ENCODE results near the gene IQCH.

Gene IQCH

DNA sequence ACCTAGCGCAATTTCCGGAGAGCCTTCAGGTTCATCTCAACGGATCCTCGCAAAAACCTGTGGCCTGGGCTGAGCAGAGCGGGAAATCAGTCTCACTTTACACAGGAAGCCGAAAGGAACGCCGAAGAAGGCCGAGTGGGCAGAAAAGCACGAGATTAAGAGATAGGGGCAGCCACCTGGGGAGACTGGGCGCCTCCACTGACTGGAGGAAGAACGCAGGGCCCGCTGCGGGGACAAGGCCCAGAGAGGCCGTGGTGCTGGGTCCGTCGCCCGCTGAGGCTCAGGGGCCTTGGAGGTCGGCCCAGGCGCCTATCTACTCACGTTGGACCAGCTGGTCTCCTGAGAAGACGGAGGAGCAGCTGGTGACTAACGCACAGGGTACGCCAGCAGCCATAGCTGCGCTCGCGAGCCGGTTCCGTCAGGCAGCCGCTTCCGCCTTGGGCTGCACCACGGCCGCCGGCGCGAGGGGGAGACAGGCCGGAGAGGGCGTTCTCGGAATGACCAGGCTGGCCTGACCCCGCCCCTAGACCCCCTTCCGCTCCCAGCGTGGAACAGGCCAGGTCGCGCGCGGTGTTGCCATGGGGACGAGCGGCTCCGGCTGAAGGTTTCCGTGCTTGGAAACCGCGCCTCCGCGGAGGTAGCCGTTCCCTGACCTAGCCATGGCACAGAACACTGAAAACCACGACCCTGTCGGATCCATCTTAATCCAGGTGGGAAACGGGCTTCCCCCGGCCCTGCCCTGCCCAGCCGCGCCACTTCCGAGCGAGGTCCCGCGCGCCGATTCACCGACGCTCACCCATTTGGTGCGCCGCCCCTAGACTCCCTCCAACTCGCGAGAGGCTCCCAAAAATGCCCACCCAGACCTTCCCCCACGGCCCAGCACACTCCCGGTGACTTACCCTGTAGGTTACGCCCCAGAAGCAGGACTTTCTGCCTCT lies at the start of gene IQCH, which contains the start of gene AAGAB:
TSS of gene IQCH (plus strand) at position 549 of the 938 bp plus-strand sequence. CDS start at position 660, 111 bp downstream.
TSS of gene AAGAB (minus strand) at position 424 of the 938 bp plus-strand sequence. CDS start at position 394, 30 bp downstream.
- Histone ChIP-seq H3K36me3 (ENCODE audit: insufficient read depth, low read length) (no peaks in the 10 kb centered on the region), H2AFZ (ENCODE audit: low read length, unreplicated experiment) (peak within 1 kb of the TSS; percentile 86), H3K27me3 (ENCODE audit: insufficient read depth, low read length) (no peaks in the 10 kb centered on the region), H3K79me2 (ENCODE audit: control insufficient read depth, insufficient read depth, low read length, unreplicated experiment) (peaks cover 41% of the 10 kb centered on the region), H3K27ac (ENCODE audit: low read depth, low read length) (peak within 1 kb of the TSS; percentile 92), H3K4me3 (ENCODE audit: low read depth, low read length) (peak within 1 kb of the TSS; percentile 98), H3K4me1 (ENCODE audit: control insufficient read depth, insufficient read depth, low read length, unreplicated experiment) (peaks cover 11% of the 10 kb centered on the region)

GRCh38 chr15:67207555-67208207 lies 46.9 kb upstream of the IQCH start:
- H3K36me3 ChIP-seq (ENCODE audit: insufficient read depth, low read length): peaks cover 18% of the 10 kb centered on the region
- H2AFZ ChIP-seq (ENCODE audit: low read length, unreplicated experiment): no peak overlapping the region
- H3K27ac ChIP-seq (ENCODE audit: low read depth, low read length): no peak overlapping the region
- no peaks in the 10 kb centered on the region for H3K79me2 ChIP-seq (ENCODE audit: control insufficient read depth, insufficient read depth, low read length, unreplicated experiment)
- no peaks in the 10 kb centered on the region for H3K27me3 ChIP-seq (ENCODE audit: insufficient read depth, low read length)
- no peak overlapping the region for H3K4me3 ChIP-seq (ENCODE audit: low read depth, low read length)
- H3K4me1 ChIP-seq (ENCODE audit: control insufficient read depth, insufficient read depth, low read length, unreplicated experiment): no peaks in the 10 kb centered on the region

- Histone ChIP-seq H3K4me3 (ENCODE audit: low read depth, low read length) (no peak overlapping the region), H3K27ac (ENCODE audit: low read depth, low read length) (no peak overlapping the region), H3K79me2 (ENCODE audit: control insufficient read depth, insufficient read depth, low read length, unreplicated experiment) (no peaks in the 10 kb centered on the region), H3K4me1 (ENCODE audit: control insufficient read depth, insufficient read depth, low read length, unreplicated experiment) (no peaks in the 10 kb centered on the region), H2AFZ (ENCODE audit: low read length, unreplicated experiment) (no peak overlapping the region), H3K27me3 (ENCODE audit: insufficient read depth, low read length) (no peaks in the 10 kb centered on the region), H3K36me3 (ENCODE audit: insufficient read depth, low read length) (peaks cover 18% of the 10 kb centered on the region)
Measured at GRCh38 chr15:67208396-67208795, 46.2 kb upstream of the IQCH start.

- Histone ChIP-seq H3K27me3 (ENCODE audit: insufficient read depth, low read length) (no peaks in the 10 kb centered on the region), H3K4me1 (ENCODE audit: control insufficient read depth, insufficient read depth, low read length, unreplicated experiment) (no peaks in the 10 kb centered on the region), H3K27ac (ENCODE audit: low read depth, low read length) (no peak overlapping the region), H3K4me3 (ENCODE audit: low read depth, low read length) (no peak overlapping the region), H3K36me3 (ENCODE audit: insufficient read depth, low read length) (peaks cover 12% of the 10 kb centered on the region), H3K79me2 (ENCODE audit: control insufficient read depth, insufficient read depth, low read length, unreplicated experiment) (no peaks in the 10 kb centered on the region), H2AFZ (ENCODE audit: low read length, unreplicated experiment) (no peak overlapping the region)
Measured at GRCh38 chr15:67210555-67211168, 43.9 kb upstream of the IQCH start.

GRCh38 chr15:67212684-67213367 lies 41.8 kb upstream of the IQCH start:
- H3K4me1 ChIP-seq (ENCODE audit: control insufficient read depth, insufficient read depth, low read length, unreplicated experiment): no peaks in the 10 kb centered on the region
- peaks cover 11% of the 10 kb centered on the region for H3K36me3 ChIP-seq (ENCODE audit: insufficient read depth, low read length)
- H3K27ac ChIP-seq (ENCODE audit: low read depth, low read length): no peak overlapping the region

DNA sequence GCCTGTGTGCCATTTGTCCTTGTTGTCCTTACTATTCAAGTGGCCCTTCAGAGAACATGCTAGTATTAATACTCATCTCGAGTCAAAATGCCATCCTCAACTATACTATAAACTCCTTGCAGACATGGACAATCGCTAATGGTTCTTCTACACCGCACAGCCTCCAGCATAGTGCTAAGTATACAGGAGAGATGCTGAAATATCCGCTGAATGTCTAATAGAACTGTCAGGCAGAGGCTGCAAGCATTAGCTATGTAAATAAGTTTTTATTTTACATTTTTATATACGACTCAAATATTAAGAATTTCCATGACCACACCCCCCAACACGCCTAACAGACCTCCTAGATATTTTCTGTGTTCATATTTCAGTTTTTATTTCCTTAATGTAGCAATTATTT lies 39.5 kb upstream of the IQCH start:
- Histone ChIP-seq H3K27ac (ENCODE audit: low read depth, low read length) (no peak overlapping the region), H3K79me2 (ENCODE audit: control insufficient read depth, insufficient read depth, low read length, unreplicated experiment) (no peaks in the 10 kb centered on the region), H3K27me3 (ENCODE audit: insufficient read depth, low read length) (no peaks in the 10 kb centered on the region), H3K36me3 (ENCODE audit: insufficient read depth, low read length) (no peaks in the 10 kb centered on the region; the same call in 1 of the 2 replicates), H3K4me1 (ENCODE audit: control insufficient read depth, insufficient read depth, low read length, unreplicated experiment) (no peaks in the 10 kb centered on the region), H2AFZ (ENCODE audit: low read length, unreplicated experiment) (no peak overlapping the region), H3K4me3 (ENCODE audit: low read depth, low read length) (no peak overlapping the region)

More at GRCh38 chr15:67212684-67213367, 41.8 kb upstream of the IQCH start:
- Histone ChIP-seq H3K79me2 (ENCODE audit: control insufficient read depth, insufficient read depth, low read length, unreplicated experiment) (no peaks in the 10 kb centered on the region), H2AFZ (ENCODE audit: low read length, unreplicated experiment) (no peak overlapping the region), H3K4me3 (ENCODE audit: low read depth, low read length) (no peak overlapping the region), H3K27me3 (ENCODE audit: insufficient read depth, low read length) (no peaks in the 10 kb centered on the region)

DNA sequence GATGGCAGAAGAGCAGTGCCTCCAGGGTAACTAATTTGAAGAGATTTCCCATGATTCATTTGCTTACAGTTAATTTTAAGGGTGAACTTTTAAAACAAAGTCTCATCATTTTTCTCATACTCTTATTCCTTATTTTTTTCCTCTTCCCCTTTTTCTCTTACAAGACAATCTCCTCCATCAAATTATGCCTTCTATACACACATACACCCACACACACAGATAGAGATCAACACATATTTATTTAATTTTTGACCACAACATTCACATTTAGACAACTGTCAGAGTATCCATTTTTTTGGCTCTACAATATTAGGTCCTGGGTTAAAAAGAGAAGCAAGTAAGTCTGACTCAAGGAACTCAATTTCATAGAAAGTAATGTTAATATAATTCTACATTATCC lies 37.7 kb upstream of the IQCH start:
- Histone ChIP-seq H2AFZ (ENCODE audit: low read length, unreplicated experiment) (no peak overlapping the region), H3K4me3 (ENCODE audit: low read depth, low read length) (no peak overlapping the region), H3K27me3 (ENCODE audit: insufficient read depth, low read length) (no peaks in the 10 kb centered on the region), H3K36me3 (ENCODE audit: insufficient read depth, low read length) (no peaks in the 10 kb centered on the region; the same call in 1 of the 2 replicates), H3K79me2 (ENCODE audit: control insufficient read depth, insufficient read depth, low read length, unreplicated experiment) (no peaks in the 10 kb centered on the region), H3K4me1 (ENCODE audit: control insufficient read depth, insufficient read depth, low read length, unreplicated experiment) (no peaks in the 10 kb centered on the region), H3K27ac (ENCODE audit: low read depth, low read length) (no peak overlapping the region)

DNA sequence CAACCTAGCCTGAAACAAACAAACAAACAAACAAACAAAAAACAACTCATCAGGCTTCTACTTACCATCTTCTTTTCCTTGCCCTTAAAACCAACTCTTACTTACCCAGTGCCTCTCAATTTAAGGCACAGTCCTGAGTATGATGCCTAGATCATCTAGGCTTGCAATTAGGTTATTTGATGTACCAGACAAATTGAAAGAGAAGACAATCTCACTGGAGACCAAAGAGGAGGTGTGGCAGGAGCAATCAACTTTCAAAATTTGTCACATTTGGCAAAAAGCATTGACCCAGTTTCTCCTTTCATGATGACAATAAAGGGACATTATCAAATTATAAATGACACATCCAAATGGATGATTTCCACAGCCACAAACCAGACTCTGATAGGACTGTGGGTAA lies 36.2 kb upstream of the IQCH start:
- Histone ChIP-seq H3K27me3 (ENCODE audit: insufficient read depth, low read length) (no peaks in the 10 kb centered on the region), H2AFZ (ENCODE audit: low read length, unreplicated experiment) (no peak overlapping the region), H3K36me3 (ENCODE audit: insufficient read depth, low read length) (no peaks in the 10 kb centered on the region; the same call in 1 of the 2 replicates), H3K27ac (ENCODE audit: low read depth, low read length) (no peak overlapping the region), H3K4me3 (ENCODE audit: low read depth, low read length) (no peak overlapping the region), H3K4me1 (ENCODE audit: control insufficient read depth, insufficient read depth, low read length, unreplicated experiment) (no peaks in the 10 kb centered on the region), H3K79me2 (ENCODE audit: control insufficient read depth, insufficient read depth, low read length, unreplicated experiment) (no peaks in the 10 kb centered on the region)

- no peaks in the 10 kb centered on the region for H3K79me2 ChIP-seq (ENCODE audit: control insufficient read depth, insufficient read depth, low read length, unreplicated experiment)
- H3K27ac ChIP-seq (ENCODE audit: low read depth, low read length): no peak overlapping the region
- H3K27me3 ChIP-seq (ENCODE audit: insufficient read depth, low read length): no peaks in the 10 kb centered on the region
- H3K4me3 ChIP-seq (ENCODE audit: low read depth, low read length): no peak overlapping the region
- H3K4me1 ChIP-seq (ENCODE audit: control insufficient read depth, insufficient read depth, low read length, unreplicated experiment): no peaks in the 10 kb centered on the region
- no peaks in the 10 kb centered on the region; the same call in 1 of the 2 replicates for H3K36me3 ChIP-seq (ENCODE audit: insufficient read depth, low read length)
- H2AFZ ChIP-seq (ENCODE audit: low read length, unreplicated experiment): no peak overlapping the region
Measured at GRCh38 chr15:67219288-67219687, 35.3 kb upstream of the IQCH start.

- H3K79me2 ChIP-seq (ENCODE audit: control insufficient read depth, insufficient read depth, low read length, unreplicated experiment): no peaks in the 10 kb centered on the region
- H3K36me3 ChIP-seq (ENCODE audit: insufficient read depth, low read length): peaks cover 5% of the 10 kb centered on the region; the same call in 1 of the 2 replicates
- no peak overlapping the region for H3K4me3 ChIP-seq (ENCODE audit: low read depth, low read length)
- no peaks in the 10 kb centered on the region for H3K27me3 ChIP-seq (ENCODE audit: insufficient read depth, low read length)
- H3K27ac ChIP-seq (ENCODE audit: low read depth, low read length): peak overlapping the region; percentile 74
- peaks cover 13% of the 10 kb centered on the region for H3K4me1 ChIP-seq (ENCODE audit: control insufficient read depth, insufficient read depth, low read length, unreplicated experiment)
- no peak overlapping the region for H2AFZ ChIP-seq (ENCODE audit: low read length, unreplicated experiment)
Measured at GRCh38 chr15:67224889-67225288, 29.7 kb upstream of the IQCH start.
